Retinal pigment epithelial cell (primary cell): ENCODE measurements around the gene LCNL1.

Source experiments
- DNase-seq: peaks from one replicate; pipeline ENCODE4 v3.0.0-alpha.2; 2010; ENCODE audit warnings: low read depth
- H3K4me3 ChIP-seq: 2 replicates; pipeline ENCODE4 v1.5.1; 2011; ENCODE audit warnings: mild to moderate bottlenecking, low read length, control low read depth, moderate library complexity
- CTCF ChIP-seq: conservative IDR thresholded peaks from 2 replicates; pipeline ENCODE4 v1.5.1; 2011; ENCODE audit warnings: low read depth, low read length, control low read depth, inconsistent platforms

The LCNL1 gene

GRCh38 chr9:136971746-136972145 is 11.0 kb upstream of the LCNL1 start:
- DNase-seq = no peak
- no peak for TF ChIP-seq CTCF
- no peak overlapping the region for H3K4me3 ChIP-seq

- no peak for DNase-seq
- no peak for TF ChIP-seq CTCF
- no peak overlapping the region for H3K4me3 ChIP-seq
Observed at GRCh38 chr9:136972335-136972734, 10.5 kb upstream of the LCNL1 start.

GRCh38 chr9:136972743-136973142 is 10.1 kb upstream of the LCNL1 start:
- TF ChIP-seq CTCF = no peak
- DNase-seq = no peak
- no peak overlapping the region for H3K4me3 ChIP-seq

GRCh38 chr9:136973618-136974617 is 8.9 kb upstream of the LCNL1 start:
- no peak overlapping the region for H3K4me3 ChIP-seq
- no peak for DNase-seq
- no peak for TF ChIP-seq CTCF

- no peak for DNase-seq
- H3K4me3 ChIP-seq = no peak overlapping the region
- TF ChIP-seq CTCF = no peak
Observed at GRCh38 chr9:136974817-136975535, 7.8 kb upstream of the LCNL1 start.

- H3K4me3 ChIP-seq = no peak overlapping the region
Observed at GRCh38 chr9:136975644-136976043, 7.1 kb upstream of the LCNL1 start.

More at GRCh38 chr9:136975644-136976043, 7.1 kb upstream of the LCNL1 start:
- no peak for DNase-seq
- peak; percentile 28 for TF ChIP-seq CTCF
